ENCODE results near the gene SYP. TPM values are rescaled to one million over a fixed set of nuclear protein-coding genes. Genes with fewer than 3 reads are reported as not detected.

Gene SYP
- 1.7 TPM for total RNA-seq

DNA sequence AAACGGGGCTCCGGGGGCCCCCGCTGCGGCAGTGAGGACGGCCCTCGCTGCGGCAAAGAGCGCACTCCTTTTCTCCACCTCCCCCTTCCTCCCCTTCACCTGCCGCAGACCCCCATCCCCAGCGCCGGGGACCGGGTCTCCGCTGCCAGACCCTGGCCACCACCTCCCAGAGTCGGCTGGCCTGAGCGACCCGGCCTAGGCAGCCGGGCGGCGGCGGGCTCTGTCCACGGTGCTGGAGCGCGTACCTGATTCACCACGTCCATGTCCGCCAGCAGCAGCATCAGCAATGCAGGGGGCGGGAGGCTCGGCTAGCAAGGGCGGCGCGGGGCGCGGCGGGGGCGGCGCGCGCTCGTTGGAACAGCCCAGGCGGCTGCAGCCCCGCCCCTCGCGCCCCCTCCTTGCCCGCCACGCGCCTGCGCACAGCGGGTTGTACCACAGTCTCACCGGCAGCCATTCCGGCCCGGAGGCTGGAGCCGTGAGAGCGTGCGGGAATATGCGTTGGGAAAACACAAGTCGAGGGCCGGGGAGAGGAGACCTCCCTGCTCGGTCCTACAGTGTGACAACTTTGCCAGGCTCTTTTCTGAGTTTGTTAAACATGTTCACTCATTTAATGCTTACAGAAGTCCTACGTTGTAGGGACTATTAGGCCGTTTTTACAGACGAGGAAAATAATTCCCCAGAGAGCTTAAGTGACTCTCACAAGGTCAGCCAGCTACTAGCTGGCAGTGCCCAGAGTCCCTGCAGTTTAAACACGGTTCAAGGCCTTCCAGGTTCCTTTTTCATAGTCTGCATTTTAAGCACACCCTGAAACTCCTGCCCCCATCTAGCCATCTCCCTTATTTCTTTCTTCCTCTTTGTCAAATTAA lies at the start of gene SYP:
TSS of gene SYP (minus strand) at position 288 of the 866 bp plus-strand sequence. CDS start at position 281, 7 bp downstream.
- peak; percentile 72 for DNase-seq

DNA sequence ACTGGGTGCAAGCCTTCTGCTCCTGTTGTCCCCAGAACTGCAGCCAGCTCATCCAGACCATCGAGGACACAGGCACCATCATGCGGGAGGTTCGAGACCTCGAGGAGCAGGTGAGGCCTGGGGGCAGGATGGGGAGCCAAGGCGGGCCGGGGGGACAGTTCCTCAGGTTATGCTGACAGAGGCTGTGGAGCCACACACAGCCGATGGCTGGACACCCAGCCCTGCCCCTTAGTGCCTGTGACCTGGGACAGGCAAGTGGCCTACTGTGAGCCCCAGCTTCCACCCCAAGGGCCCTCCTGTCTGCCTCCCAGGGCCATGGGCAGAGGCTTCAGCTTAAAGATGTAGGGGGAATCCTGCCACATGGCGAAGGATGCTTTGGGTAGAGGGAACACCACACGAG lies 49.6 kb upstream of the SYP start:
- no peak for DNase-seq

DNA sequence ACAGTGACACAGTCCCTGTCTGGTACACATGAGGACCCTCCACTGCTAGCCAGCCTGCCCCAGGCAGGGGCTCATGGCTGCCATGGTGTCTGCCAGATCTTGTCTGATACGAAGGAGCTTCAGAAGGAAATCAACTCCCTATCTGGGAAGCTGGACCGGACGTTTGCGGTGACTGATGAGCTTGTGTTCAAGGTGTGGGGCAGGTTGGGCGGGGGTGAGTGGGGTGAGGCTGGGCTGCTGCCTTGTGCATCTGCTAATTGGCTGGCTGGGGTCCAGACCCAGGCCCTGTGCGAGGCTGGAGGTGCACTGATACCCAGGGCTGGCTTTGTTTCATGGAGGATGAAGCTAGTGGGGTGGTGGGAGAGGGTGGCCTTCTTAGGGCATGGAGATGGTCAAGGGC lies 49.1 kb upstream of the SYP start:
- DNase-seq, result no peak

DNA sequence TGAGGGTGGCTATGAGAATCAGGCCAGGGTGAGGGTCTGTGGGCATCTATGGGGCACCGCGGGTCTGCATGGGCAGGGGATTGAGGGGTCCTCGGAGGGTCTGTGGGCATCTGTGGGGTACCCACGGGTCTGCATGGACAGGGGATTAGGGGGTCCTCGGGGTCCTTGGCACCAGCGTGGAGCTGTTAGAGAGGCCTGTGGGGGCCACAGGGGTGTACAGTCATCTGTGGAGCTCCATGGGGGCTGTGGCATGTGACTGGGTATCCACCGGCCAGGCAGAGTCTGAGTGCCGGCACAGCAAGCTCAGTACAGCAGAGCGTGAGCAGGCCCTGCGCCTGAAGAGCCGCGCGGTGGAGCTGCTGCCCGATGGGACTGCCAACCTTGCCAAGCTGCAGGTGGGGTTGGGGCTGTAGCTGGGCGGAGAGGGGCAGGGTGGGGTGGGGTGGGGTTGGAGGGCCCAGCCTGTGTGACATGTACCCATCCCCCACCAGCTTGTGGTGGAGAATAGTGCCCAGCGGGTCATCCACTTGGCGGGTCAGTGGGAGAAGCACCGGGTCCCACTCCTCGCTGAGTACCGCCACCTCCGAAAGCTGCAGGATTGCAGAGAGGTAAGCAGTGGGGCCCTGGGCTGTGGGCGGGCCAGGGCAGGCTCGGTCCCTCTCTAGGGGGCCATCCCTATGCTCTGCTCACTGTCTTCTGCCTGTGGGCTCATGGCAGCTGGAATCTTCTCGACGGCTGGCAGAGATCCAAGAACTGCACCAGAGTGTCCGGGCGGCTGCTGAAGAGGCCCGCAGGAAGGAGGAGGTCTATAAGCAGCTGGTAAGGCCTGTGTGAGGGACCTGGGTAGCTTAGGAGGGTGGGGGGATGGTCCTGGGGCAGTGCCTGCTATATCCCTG lies 48.2 kb upstream of the SYP start:
- DNase-seq, result no peak

DNA sequence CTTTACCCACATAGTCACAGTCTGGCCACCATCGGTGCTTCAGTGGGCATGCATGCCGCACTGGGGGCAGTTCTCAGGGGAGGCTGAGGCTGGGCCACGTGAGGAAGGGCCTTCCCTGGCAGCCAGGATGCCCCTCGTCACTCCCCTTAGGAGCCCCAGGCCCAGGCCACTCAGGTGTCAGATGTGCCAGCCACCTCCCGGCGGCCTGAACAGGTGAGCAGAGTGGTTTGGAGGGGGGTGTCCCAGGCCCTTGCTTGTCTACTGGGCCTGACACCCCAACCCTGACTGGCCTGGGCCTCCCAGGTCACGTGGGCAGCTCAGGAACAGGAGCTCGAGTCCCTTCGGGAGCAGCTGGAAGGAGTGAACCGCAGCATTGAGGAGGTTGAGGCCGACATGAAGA lies 47.4 kb upstream of the SYP start:
- no peak for DNase-seq

DNA sequence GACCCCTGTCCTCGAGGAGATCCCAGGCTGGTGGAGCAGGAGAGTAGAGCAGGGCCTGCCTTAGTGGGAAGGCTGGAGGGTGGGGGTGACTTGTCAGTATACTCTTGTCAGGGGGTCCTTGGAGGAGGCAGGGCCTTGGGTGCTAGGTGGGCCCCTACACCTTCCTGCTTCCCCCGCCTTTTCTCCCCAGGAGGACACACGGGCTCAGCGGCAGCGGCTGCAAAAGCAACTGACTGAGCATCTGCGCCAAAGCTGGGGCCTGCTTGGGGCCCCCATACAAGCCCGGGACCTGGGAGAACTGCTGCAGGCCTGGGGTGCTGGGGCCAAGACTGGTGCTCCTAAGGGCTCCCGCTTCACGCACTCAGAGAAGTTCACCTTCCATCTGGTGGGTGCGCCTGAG lies 46.5 kb upstream of the SYP start:
- DNase-seq, result no peak

DNA sequence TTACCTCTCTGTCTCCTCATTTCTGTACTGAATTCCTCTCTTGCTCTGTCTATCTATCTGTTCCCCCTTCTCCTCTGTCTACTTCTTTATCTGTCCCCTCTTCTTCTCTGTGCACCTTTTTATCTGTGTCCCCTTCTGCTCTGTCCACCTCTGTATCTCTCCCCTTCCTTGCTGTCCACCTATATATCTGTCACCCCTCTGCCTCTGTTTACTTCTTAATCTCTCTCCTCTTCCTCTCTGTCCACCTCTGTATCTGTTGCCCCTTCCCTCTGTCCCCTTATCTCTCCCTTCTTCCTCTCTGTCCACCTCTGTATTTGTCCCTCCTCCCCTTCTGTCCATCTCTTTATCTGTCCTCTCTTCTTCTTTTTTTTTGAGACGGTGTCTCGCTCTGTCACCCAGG lies 44.2 kb upstream of the SYP start:
- DNase-seq, result no peak

DNA sequence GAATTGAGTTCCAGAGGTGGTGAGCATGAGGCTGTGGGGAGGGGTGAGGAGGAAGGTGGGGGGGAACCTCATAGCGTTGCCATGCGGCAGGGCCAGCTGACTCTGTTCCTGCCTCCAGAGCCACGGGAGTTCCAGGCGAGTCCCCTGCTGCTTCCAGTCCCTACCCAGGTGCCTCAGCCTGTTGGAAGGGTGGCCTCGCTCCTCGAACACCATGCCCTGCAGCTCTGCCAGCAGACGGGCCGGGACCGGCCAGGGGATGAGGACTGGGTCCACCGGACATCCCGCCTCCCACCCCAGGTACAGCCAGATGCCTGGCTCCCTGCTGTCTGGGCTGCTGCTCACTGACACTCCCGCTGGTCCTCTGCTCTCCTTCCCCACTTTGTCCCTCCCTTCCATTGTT lies 43.2 kb upstream of the SYP start:
- DNase-seq, result no peak

DNA sequence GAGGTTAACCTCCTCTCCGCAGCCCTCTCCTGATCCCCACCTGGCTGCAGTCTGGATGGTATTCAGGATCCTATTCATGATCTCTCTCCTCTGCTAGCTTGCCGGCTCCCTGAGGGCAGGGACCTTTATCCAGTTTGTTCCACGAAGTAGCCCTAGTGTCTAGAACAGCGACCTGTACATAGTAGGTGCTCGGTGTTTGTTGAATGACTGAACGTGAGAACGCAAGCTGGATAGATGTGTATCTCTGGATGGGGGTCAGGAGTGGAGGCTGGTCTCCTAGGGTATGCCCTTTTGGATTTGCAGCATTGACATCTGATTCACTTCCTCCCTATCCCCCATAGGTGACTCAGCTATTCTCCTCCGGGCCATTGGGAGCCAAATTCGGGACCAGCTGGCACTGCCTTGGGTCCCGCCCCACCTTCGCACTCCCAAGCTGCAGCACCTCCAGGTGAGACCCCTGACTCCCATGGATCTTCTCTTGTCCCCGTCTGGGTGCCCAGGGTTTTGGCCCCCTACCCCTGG lies 42.6 kb upstream of the SYP start:
- no peak for DNase-seq

DNA sequence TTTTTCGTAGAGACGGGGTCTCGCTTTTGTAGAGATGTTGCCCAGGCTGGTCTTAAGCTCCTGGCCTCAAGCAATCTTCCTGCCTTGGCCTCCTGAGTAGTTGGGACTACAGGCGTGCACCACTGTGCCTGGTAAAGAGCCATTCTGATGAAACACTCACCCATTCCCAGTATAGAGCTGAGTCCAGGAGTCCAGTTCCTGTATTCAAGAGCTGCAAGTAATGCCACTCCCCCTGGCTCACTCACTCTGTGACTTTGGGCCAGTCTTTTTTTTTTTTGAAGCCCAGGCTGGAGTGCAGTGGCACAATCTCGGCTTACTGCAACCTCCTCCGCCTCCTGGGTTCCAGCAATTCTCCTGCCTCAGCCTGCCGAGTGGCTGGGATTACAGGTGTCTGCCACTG lies 38.7 kb upstream of the SYP start:
- no peak for DNase-seq

DNA sequence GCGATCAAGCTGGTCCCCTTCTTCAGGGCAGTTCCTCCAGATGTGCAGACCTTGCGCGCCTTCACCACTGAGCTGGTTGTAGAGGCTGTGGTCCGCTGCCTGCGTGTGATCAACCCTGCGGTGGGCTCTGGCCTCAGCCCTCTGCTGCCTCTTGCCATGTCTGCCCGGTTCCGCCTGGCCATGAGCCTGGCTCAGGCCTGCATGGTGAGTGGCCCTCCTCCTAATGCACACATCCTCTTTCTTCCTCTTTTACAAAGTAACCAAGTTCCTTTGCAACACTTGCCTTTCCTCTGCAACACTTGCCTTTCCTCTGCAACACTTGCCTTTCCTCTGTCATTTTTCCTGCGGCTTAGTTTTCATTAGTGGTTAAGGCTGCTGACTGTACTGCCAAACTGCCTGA lies 37.1 kb upstream of the SYP start:
- DNase-seq, result no peak

DNA sequence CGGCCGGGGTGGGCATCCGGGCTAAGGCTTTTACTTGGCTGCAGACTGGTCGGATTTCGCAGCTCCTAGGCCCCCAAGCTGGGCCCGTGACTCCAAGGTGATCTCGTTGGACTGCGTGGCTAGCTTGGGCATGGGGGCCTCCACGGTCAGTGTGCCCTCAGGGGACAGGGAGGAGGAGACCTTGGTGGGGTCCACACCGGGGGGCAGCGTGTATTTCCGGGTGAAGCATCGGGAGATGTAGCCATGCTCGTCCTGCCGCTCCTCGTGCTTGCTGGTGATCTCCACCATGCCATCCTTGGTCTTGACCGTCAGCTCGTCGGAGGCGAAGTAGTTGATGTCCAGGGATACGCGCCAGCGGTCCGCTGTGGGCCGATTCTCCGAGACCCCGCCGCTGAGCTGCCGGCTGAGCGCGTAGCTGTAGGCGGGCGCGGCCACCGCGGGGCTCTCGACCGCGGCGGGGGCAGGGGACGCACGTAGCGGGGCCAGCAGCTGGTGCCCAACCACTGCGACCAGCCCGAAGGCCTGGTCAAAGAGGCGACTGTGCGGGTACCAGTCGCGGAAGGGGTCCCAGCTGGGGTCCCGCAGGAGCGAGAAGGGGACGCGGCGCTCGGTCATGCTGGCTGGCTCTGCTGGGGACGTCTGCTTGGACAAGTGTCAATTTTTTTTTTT lies 34.0 kb upstream of the SYP start:
- DNase-seq, result no peak

DNA sequence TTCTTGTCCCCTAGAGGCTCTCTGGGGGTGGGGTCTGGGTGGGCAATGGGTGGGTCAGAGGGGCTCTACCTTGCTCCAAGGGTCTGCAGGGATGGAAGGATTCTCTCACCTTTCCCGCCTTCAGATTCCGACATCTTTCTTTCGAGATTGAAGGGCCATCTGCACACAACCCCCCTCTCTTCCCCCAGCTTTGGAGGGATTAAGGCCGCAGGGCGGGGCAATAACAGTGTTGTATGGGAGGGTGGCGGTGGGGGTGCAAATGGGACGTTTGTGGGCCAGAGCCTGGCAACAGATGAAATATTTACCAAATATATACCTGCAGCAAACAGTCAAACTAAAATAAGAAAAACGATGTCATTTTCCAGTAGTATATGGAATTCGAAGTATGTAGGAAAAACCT lies 33.2 kb upstream of the SYP start, which contains the start of gene CACNA1F:
TSS of gene CACNA1F (minus strand) at position 165 of the 400 bp plus-strand sequence. CDS start at position 134, 31 bp downstream.
- no peak for DNase-seq

DNA sequence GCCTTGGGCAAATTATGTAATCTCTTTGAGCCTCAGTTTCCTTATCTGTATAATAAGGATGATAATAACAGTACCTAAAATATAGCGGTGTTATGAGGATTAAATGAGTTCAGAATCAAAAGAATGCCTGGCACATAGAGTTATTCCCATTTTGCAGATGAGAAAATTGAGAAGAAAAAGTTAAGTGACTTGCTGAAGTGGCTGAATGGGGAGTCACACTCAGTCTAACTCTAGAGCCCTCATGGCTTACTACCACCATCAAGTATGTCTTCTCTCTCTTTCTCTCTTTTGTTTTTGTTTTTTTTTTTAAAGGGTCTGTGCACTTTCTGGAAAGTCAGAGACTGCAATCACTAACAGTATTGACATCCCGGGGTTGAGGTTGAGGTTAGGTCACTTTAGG lies 32.5 kb upstream of the SYP start:
- DNase-seq, result no peak

DNA sequence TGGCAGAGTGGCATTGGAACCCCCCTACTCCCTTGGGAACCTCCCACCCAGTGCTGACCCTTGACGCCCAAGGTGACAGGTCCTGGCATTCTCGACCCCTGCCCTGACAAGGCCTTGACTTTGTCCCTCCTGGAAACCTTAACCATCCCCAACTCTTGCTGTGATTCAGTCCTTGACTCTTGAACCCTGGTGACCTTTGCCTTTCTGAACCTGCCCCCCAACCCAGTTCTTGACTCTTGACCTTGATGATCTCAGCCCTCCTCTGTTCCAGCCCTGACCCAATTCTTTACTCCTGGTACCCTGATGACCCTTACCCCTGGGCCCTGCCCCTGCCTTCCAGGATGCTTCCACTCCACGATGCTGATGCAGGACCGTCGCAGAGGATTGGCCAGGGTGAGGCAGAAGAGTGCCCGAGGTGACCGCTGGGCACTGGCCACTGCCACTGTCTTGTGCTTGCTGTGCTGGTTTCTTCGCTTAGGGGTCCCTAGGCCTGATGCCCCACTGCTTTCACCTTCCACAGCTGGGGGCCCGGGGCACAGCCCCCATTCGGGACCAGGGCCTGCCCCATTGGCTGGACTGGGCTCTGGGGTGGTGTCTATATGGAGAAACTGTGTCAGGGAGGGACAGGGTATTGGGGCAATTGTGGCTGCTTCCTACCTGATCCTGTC lies 31.5 kb upstream of the SYP start:
- DNase-seq, result no peak

DNA sequence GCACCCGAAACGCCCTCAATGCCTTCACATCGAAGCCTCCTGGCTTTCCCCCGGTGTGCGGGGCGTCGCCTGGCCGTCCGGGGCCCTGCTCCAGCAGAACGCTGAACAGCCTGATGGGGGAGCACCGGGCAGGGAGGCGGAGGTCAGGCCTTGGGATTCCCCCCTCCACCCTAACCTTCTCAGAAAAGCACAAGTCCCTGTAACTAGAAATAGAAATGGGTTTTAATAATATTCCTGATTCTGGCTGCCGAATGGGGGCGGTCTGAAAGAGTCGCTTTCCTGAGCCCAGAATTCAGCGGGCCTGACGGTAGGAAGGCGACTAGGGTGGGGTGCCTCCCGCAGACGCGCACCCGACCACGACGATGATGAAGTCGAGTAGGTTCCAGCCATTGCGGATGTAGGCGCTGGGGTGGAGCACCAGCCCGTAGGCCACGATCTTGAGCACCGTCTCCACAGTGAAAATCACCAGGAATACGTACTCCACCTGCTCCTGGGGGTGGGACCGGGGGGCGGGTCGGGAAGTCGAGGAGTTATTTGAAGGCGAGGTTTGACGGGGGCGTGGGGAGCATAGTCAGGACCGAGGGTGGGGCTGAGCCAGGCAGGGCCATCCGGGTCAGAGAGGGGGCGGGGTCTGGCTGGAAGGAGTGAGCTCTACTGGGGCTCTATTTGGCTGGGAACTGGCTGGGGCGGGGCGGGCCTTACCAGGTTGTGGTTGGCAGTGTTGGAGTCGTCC lies 30.7 kb upstream of the SYP start:
- DNase-seq, result no peak

DNA sequence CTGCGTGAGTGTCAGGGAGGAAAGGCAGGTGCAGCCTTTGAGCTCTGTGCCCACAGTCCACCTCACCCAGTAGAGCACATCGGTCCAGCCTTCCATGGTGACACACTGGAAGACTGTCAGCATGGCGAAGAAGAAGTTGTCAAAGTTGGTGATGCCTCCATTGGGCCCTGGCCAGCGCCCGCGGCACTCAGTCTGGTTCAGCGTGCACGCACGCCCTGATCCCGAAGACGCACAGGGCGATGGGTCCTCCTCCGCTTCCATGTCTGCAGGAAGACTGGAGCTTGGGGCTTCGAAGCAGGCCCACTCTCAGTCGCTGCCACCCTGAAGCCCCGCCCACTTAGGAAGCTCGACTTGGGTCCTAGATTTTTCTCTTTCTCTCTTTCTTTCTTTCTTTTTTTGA lies 28.2 kb upstream of the SYP start:
- no peak for DNase-seq

DNA sequence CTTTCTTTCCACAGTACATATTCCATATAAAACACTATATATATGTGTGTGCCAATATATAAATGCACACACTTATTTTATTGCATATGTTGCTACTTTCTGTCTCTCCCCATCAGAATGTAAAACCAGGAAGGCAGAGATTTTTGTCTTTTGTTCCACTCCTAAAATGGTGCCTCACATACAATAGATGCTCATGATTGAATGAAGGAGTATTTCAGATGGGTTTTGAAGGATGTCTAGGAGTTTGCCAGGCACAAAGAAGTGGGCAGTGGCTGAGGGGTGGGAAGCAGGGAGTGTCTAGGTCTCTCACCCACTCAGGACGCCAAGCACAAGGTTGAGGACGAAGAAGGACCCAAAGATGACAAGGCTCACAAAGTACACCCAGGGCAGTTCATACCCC lies 27.7 kb upstream of the SYP start:
- DNase-seq, result no peak

DNA sequence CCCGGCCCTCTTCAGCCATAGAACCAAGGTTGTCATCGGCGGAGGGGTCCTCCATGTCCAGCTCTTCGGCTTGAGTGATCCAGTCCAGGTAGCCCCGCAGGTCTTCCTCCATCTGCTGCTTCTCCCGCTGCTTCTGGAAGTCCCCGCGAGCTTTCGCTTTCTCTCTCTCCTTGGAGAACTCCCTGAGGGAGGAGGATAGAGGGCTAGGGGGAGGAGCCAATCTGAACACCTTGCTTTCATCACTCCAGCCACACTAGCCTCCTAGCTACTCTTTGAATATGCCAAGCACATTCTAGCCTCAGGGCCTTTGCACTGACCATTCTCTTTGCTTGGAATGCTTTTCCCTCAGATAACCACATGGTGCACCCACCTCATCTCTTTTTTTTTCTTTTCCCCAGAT lies 27.0 kb upstream of the SYP start:
- DNase-seq, result no peak

DNA sequence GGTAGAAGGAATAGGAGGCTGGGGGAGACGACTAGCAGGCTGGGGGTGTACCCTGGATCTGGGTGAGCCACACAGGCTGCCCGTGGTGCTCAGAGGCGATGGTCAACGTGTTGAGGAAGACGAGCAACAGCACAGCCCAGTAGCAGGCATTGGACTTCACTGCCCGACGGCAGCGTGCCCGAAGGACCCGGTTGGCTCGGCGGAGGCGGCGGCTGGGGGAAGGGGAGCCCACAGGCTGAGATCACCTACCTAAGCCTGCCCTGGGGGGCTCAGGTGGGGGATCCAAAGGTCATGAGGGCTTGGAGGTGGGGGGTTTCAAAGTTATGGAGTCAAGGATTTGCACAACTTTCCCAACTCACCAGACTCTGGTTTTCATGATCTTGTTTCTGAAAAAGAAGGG lies 25.9 kb upstream of the SYP start:
- no peak for DNase-seq

DNA sequence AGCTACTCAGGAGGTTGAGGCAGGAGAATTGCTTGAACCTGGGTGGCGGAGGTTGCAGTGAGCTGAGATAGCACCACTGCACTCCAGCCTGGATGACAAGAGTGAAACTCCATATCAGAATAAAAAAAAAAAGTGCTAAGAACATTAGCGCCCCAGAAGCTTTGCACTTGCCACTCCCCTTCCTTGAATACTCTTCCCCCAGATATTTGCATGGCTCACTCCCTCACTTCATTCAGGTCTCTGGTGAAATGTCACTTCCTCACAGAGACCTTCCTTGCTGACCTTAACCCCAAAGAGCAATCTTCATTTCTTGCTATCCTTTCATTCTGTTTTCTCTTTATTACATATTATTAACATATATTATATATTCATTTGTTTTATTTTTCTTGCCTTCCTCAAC lies 21.9 kb upstream of the SYP start:
- DNase-seq, result no peak

All from skin of body (tissue), 2 donors.